ENCODE measurements around the gene ANKRD44. TPM values are rescaled to one million over a fixed set of nuclear protein-coding genes. Genes with fewer than 3 reads are reported as not detected.
"Not testable (repeated sequence)": the region's sequence is repeated elsewhere in the genome, so short reads cannot be mapped to it uniquely, and the experiment has no call there.

Gene ANKRD44
- total and polyA plus RNA-seq, 4 experiments from 2014 or later: 51.5 to 248 (median 158) TPM

- peak overlapping the region; percentile 53 for H3K27ac ChIP-seq (ENCODE audit: low read depth, low read length)
- CTCF ChIA-PET (ENCODE audit: partially characterized antibody): interaction anchor here (0.6 to 5.9 kb wide), 11 partner anchors 8 to 68 kb away, joined by 3 to 48 read pairs (median 5); partner anchors contain the start of gene ANKRD44
- intact Hi-C loops (cut with micrococcal nuclease): loop anchor here (2.0 kb wide), 3 partner anchors 28 to 68 kb away; no protein-coding TSS in a partner anchor
- peaks cover 99% of the 10 kb centered on the region for H3K4me1 ChIP-seq (ENCODE audit: insufficient read depth, low read length)
- Mint-ChIP-seq H3K4me3 (peak overlapping the region in 7 of 8 donors; percentile 70 to 93 (median 79)), H3K27me3 (no peaks in the 10 kb centered on the region), H3K4me1 (peaks cover 64 to 91% (median 75%) of the 10 kb centered on the region in 4 donors), H3K36me3 (peaks cover 7 to 21% of the 10 kb centered on the region in 2 donors), H3K9me3 (no peaks in the 10 kb centered on the region), H3K27ac (peak overlapping the region; percentile 87 to 96 (median 93))
- DNase-seq: no peak
- peak overlapping the region in 1 of 2 donors; percentile 3 for H3K4me3 ChIP-seq (ENCODE audit: low read length in 2 of 2)
- no peaks in the 10 kb centered on the region for H3K9me3 ChIP-seq (ENCODE audit: control insufficient read depth in 1 of 2, low read length in 2 of 2)
- H3K36me3 ChIP-seq (ENCODE audit: insufficient read depth, low read length): no peaks in the 10 kb centered on the region
- POLR2A ChIA-PET (ENCODE audit: partially characterized antibody): interaction anchor here (0.6 to 55.3 kb wide), 14 partner anchors 9 to 61 kb away, joined by 3 to 1394 read pairs (median 7); partner anchors contain the start of gene ANKRD44
- H3K27me3 ChIP-seq (ENCODE audit: insufficient read depth, low read length): no peaks in the 10 kb centered on the region
Measured at GRCh38 chr2:197241153-197241552, 69.4 kb downstream of the ANKRD44 start.

DNA sequence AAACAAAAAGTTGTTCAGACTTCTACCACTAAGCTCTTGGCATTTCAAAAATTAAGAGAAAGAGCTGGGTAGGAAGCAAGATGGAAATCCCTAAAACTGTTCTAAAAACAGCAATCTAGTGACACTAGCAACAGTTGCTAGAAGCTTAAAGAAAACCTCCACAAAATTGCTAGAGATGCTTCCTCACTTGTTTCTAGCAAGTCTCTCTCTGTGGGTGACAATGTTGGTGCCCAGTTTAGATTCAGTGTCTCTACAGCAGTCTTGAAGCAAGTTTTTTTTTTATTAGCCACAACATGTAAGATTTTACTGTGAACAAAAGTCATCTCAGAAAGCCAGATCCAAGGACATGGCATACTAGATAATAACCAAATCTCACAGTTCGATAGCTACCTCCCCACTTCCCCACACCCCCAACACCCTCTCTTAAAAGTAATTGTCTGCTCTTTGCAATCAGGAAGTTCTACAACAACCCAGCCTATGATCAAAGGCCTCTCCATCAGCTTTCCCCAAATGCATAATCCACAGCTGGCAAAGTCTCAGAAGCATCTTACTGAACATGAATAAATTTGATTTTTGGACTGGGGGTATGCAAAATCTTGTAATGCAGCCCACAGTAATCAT is 70.0 kb downstream of the ANKRD44 start:
- peak overlapping the region in 1 of 2 donors; percentile 3 for H3K4me3 ChIP-seq (ENCODE audit: low read length in 2 of 2)
- peak overlapping the region; percentile 70 to 93 (median 80) for H3K4me3 Mint-ChIP-seq
- no peaks in the 10 kb centered on the region for H3K9me3 Mint-ChIP-seq
- no peaks in the 10 kb centered on the region for H3K27me3 Mint-ChIP-seq
- intact Hi-C loops (cut with micrococcal nuclease): loop anchor here (1.0 to 2.0 kb wide), 5 partner anchors 16 to 68 kb away; no protein-coding TSS in a partner anchor
- H3K36me3 Mint-ChIP-seq: peaks cover 7 to 17% of the 10 kb centered on the region in 2 donors
- DNase-seq: peak; percentile 40 to 54 (median 42)
- H3K9me3 ChIP-seq (ENCODE audit: control insufficient read depth in 1 of 2, low read length in 2 of 2): no peaks in the 10 kb centered on the region
- H3K27ac ChIP-seq (ENCODE audit: low read depth, low read length): peak overlapping the region; percentile 53
- H3K4me1 Mint-ChIP-seq: peaks cover 67 to 92% (median 77%) of the 10 kb centered on the region in 4 donors
- ChIA-PET POLR2A (ENCODE audit: partially characterized antibody) (interaction anchor here (0.7 to 55.3 kb wide), 16 partner anchors 10 to 1036 kb away, joined by 3 to 1394 read pairs (median 6); partner anchors contain the start of gene ANKRD44), CTCF (ENCODE audit: partially characterized antibody) (interaction anchor here (0.6 to 5.9 kb wide), 21 partner anchors 9 to 127 kb away, joined by 3 to 48 read pairs (median 5); partner anchors contain the start of gene ANKRD44)
- H3K27ac Mint-ChIP-seq: peak overlapping the region; percentile 87 to 96 (median 93)
- no peaks in the 10 kb centered on the region for H3K27me3 ChIP-seq (ENCODE audit: insufficient read depth, low read length)
- no peaks in the 10 kb centered on the region for H3K36me3 ChIP-seq (ENCODE audit: insufficient read depth, low read length)
- peaks cover 98% of the 10 kb centered on the region for H3K4me1 ChIP-seq (ENCODE audit: insufficient read depth, low read length)

GRCh38 chr2:197240018-197240417 is 70.6 kb downstream of the ANKRD44 start:
- H3K27me3 ChIP-seq (ENCODE audit: insufficient read depth, low read length); H3K9me3 ChIP-seq (ENCODE audit: control insufficient read depth in 1 of 2, low read length in 2 of 2); H3K36me3 ChIP-seq (ENCODE audit: insufficient read depth, low read length); H3K27me3 Mint-ChIP-seq; H3K9me3 Mint-ChIP-seq; DNase-seq; H3K4me3 ChIP-seq (ENCODE audit: low read length in 2 of 2): not testable (repeated sequence)
- Histone ChIP-seq H3K27ac (ENCODE audit: low read depth, low read length) (peak overlapping the region; percentile 53), H3K4me1 (ENCODE audit: insufficient read depth, low read length) (peaks cover 97% of the 10 kb centered on the region)
- ChIA-PET CTCF (ENCODE audit: partially characterized antibody) (interaction anchor here (0.8 to 5.9 kb wide), 20 partner anchors 9 to 127 kb away, joined by 3 to 48 read pairs (median 5); partner anchors contain the start of gene ANKRD44), POLR2A (ENCODE audit: partially characterized antibody) (interaction anchor here (0.7 to 55.3 kb wide), 16 partner anchors 10 to 1035 kb away, joined by 3 to 1394 read pairs (median 6); partner anchors contain the start of gene ANKRD44)
- Mint-ChIP-seq H3K36me3 (peaks cover 7 to 17% of the 10 kb centered on the region in 2 donors), H3K4me3 (peak overlapping the region; percentile 70 to 93 (median 82)), H3K27ac (peak overlapping the region; percentile 64 to 96 (median 93)), H3K4me1 (peaks cover 67 to 92% (median 77%) of the 10 kb centered on the region in 4 donors)
- intact Hi-C loops (cut with micrococcal nuclease): loop anchor here (1.0 to 2.0 kb wide), 5 partner anchors 16 to 69 kb away; no protein-coding TSS in a partner anchor

DNA sequence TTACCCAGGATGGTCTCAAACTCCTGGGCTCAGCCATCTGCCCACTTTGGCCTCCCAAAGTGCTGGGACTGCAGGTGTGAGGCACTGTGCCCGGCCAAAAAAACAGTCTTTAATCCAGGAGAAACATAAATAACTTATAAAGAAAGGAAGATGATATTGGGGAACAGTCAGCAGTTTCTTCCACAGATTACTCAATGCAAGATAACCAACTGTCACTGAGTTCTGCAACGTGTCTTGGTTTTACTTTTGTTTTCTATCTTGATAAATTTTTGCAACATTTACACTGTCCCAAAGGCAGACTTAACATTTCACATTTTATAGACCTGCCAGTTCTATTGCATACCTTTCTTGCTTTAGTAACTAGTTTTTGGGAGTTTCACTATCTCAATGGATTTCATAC is 71.1 kb downstream of the ANKRD44 start:
- ChIA-PET CTCF (ENCODE audit: partially characterized antibody) (interaction anchor here (0.7 to 5.9 kb wide), 9 partner anchors 9 to 70 kb away, joined by 3 to 48 read pairs (median 5); partner anchors contain the start of gene ANKRD44), POLR2A (ENCODE audit: partially characterized antibody) (interaction anchor here (1.1 to 55.3 kb wide), 9 partner anchors 9 to 88 kb away, joined by 3 to 1394 read pairs (median 8); partner anchors contain the start of gene ANKRD44)
- Histone ChIP-seq H3K27ac (ENCODE audit: low read depth, low read length) (peak overlapping the region; percentile 66), H3K4me1 (ENCODE audit: insufficient read depth, low read length) (peaks cover 97% of the 10 kb centered on the region), H3K9me3 (ENCODE audit: control insufficient read depth in 1 of 2, low read length in 2 of 2) (no peaks in the 10 kb centered on the region), H3K4me3 (ENCODE audit: low read length in 2 of 2) (peak overlapping the region in 1 of 2 donors; percentile 52), H3K27me3 (ENCODE audit: insufficient read depth, low read length) (no peaks in the 10 kb centered on the region), H3K36me3 (ENCODE audit: insufficient read depth, low read length) (no peaks in the 10 kb centered on the region)
- no peaks in the 10 kb centered on the region for H3K9me3 Mint-ChIP-seq
- H3K4me1 Mint-ChIP-seq: peaks cover 70 to 93% (median 78%) of the 10 kb centered on the region in 4 donors
- H3K36me3 Mint-ChIP-seq: peaks cover 7 to 17% of the 10 kb centered on the region in 2 donors
- no peaks in the 10 kb centered on the region for H3K27me3 Mint-ChIP-seq
- intact Hi-C loops (cut with micrococcal nuclease): no loop called here
- H3K27ac Mint-ChIP-seq: peak overlapping the region; percentile 87 to 99 (median 95)
- no peak for DNase-seq
- H3K4me3 Mint-ChIP-seq: peak overlapping the region; percentile 80 to 96 (median 87)

- H3K4me3 Mint-ChIP-seq: peak overlapping the region; percentile 73 to 95 (median 86)
- no peaks in the 10 kb centered on the region for H3K9me3 Mint-ChIP-seq
- Histone ChIP-seq H3K36me3 (ENCODE audit: insufficient read depth, low read length) (no peaks in the 10 kb centered on the region), H3K27ac (ENCODE audit: low read depth, low read length) (peak overlapping the region; percentile 66), H3K4me1 (ENCODE audit: insufficient read depth, low read length) (peaks cover 96% of the 10 kb centered on the region), H3K9me3 (ENCODE audit: control insufficient read depth in 1 of 2, low read length in 2 of 2) (no peaks in the 10 kb centered on the region), H3K4me3 (ENCODE audit: low read length in 2 of 2) (peak overlapping the region in 1 of 2 donors; percentile 16), H3K27me3 (ENCODE audit: insufficient read depth, low read length) (no peaks in the 10 kb centered on the region)
- ChIA-PET POLR2A (ENCODE audit: partially characterized antibody) (interaction anchor here (0.6 to 55.3 kb wide), 19 partner anchors 8 to 152 kb away, joined by 3 to 1394 read pairs (median 7); partner anchors contain the start of gene ANKRD44), CTCF (ENCODE audit: partially characterized antibody) (interaction anchor here (0.9 to 5.9 kb wide), 16 partner anchors 11 to 124 kb away, joined by 3 to 48 read pairs (median 6); partner anchors contain the start of gene ANKRD44)
- DNase-seq: peak; percentile 41 to 55 (median 45)
- intact Hi-C loops (cut with micrococcal nuclease): loop anchor here (1.0 kb wide), 1 partner anchor 10 kb away; no protein-coding TSS in a partner anchor
- peaks cover 0 to 8% of the 10 kb centered on the region in 2 donors for H3K36me3 Mint-ChIP-seq
- H3K27ac Mint-ChIP-seq: peak overlapping the region; percentile 87 to 98 (median 95)
- H3K27me3 Mint-ChIP-seq: no peaks in the 10 kb centered on the region
- H3K4me1 Mint-ChIP-seq: peaks cover 69 to 96% (median 78%) of the 10 kb centered on the region in 4 donors
Measured at GRCh38 chr2:197238043-197238365, 72.6 kb downstream of the ANKRD44 start.

DNA sequence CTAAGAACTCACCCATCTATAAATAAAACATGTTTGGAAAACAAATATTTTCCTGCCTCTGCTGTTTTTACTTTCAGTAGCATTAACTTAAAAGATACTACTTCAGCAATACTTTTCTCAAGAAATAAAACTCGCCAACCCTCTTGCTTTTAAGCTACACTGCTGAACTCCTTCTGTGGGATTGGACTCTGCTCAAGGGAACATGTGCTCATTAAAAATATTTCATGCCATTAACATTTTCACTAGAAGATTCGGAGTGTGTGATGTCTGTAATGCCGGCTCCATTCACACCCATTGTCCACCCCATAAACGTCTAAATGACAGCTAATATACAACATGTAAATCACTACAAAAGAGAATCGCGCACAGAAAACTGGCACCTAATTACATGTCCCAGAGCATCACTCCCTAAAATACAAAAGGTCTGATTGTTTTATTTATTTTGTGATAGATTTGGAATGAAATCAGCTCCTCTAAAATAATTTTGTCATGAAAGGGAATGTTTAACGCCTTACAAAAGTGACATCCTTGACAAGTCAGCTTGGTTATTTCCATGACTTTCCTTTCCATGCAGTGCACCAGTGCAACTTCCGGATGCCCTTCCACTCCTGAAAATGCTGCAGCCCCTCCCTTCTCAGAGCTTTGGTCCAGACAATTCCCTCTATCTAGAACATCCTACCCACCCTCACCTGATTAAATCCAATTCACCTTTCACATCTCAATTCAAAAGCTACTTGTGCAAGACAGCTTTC is 73.1 kb downstream of the ANKRD44 start:
- intact Hi-C loops (cut with micrococcal nuclease): loop anchor here (1.0 kb wide), 1 partner anchor 11 kb away; no protein-coding TSS in a partner anchor
- Mint-ChIP-seq H3K36me3 (peaks cover 0 to 6% of the 10 kb centered on the region in 2 donors), H3K4me1 (peaks cover 71 to 96% (median 79%) of the 10 kb centered on the region in 4 donors), H3K27me3 (no peaks in the 10 kb centered on the region), H3K27ac (peak overlapping the region; percentile 87 to 98 (median 95)), H3K4me3 (peak overlapping the region; percentile 73 to 95 (median 86)), H3K9me3 (no peaks in the 10 kb centered on the region)
- POLR2A ChIA-PET (ENCODE audit: partially characterized antibody): interaction anchor here (0.6 to 55.3 kb wide), 21 partner anchors 9 to 152 kb away, joined by 3 to 1394 read pairs (median 6); partner anchors contain the start of gene ANKRD44
- Histone ChIP-seq H3K36me3 (ENCODE audit: insufficient read depth, low read length) (no peaks in the 10 kb centered on the region), H3K4me1 (ENCODE audit: insufficient read depth, low read length) (peaks cover 96% of the 10 kb centered on the region), H3K4me3 (ENCODE audit: low read length in 2 of 2) (peak overlapping the region in 1 of 2 donors; percentile 16), H3K27ac (ENCODE audit: low read depth, low read length) (peak overlapping the region; percentile 66), H3K9me3 (ENCODE audit: control insufficient read depth in 1 of 2, low read length in 2 of 2) (no peaks in the 10 kb centered on the region), H3K27me3 (ENCODE audit: insufficient read depth, low read length) (no peaks in the 10 kb centered on the region)
- no peak for DNase-seq
- CTCF ChIA-PET (ENCODE audit: partially characterized antibody): interaction anchor here (0.9 to 5.9 kb wide), 15 partner anchors 10 to 124 kb away, joined by 3 to 48 read pairs (median 6); partner anchors contain the start of gene ANKRD44

Data from CD4-positive, alpha-beta memory T cell (primary cell).